ENCODE data around the gene GMDS.

Gene GMDS

DNA sequence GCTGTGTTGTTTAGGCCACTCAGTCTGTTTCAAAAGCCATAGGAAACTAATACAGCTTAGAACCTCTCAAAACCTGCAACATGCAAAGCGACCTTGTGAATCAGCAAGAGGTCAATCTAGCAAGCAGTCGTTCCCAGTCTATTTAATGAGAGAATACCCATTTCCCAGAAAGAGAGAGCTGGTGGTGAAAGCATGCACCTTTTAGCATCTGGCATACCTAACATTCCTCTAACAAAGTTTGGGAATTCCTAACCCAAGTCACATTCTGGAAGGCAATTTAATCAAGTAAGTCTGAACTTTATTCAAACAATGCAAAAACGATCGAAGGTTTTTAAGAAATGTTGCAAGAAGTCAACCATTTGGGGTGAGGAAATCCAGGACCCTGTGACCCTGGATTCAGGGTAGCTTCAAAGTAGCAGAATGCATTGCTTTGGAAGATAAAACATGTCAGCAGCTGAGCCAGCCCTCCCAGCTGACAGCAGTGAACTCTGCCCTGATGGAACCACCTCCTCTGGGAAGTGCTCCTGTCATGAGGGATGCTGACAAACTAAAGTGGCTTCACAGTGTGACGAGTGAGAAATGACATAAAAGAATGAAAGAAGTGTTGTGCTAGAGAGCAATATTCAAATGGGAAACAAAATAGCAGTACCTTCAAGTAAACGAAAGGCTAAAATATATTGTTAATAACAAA, 104.8 kb downstream of the GMDS start:
- DNase-seq (ENCODE audit: low read depth in 1 of 2, low spot score in 1 of 2) = no peak

- DNase-seq (ENCODE audit: low read depth in 1 of 2, low spot score in 1 of 2) = no peak
Measured at GRCh38 chr6:2135401-2135800, 110.0 kb downstream of the GMDS start.

DNA sequence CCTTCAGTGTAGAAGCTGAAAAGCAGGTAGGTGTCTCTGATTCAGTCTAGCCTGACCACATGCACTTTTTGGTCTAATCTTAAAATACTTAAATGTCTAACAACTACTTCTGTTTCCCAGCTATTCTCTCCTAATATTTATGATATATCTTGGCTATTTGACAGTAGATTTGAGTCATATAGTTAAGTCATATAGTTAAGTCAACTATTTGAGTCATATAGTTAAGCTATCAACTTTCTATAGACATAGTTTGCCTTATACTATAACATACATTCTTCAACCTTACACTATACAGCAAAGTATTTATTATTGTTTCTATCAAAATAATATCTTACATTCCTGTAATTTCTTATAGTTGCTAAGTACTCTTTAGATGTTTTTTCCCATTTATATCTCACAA, 110.9 kb downstream of the GMDS start:
- DNase-seq (ENCODE audit: low read depth in 1 of 2, low spot score in 1 of 2) = no peak

DNA sequence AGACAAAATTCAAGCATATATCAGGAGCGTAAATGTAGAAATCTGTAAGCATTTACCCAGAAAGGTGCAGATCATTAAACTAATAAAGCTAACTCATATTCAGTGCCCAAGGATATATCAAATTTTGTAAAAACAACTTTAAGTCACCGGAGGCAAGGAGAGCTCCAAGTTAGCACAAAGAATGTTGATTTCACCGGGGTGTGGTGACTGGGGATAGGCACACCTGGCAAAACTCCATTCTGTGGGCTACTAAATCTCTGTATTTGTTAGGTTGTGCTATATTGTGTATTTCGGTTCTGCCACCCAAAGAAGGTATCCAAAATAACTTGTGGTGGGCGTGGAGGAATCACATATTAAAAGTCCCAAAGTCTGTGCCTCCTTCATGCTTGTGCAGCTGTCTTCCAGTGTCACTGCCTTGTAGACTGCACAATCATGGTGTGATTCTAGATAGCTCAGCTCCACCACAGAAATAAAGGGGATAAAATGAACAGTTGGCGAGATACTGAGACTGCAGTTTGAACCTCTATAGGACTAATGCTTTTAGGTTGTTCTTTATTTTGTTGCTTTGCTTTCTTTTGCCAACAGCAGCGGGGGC, 111.6 kb downstream of the GMDS start:
- no peak for DNase-seq (ENCODE audit: low read depth in 1 of 2, low spot score in 1 of 2)

- no peak for DNase-seq (ENCODE audit: low read depth in 1 of 2, low spot score in 1 of 2)
Measured at GRCh38 chr6:2132916-2133315, 112.5 kb downstream of the GMDS start.

DNA sequence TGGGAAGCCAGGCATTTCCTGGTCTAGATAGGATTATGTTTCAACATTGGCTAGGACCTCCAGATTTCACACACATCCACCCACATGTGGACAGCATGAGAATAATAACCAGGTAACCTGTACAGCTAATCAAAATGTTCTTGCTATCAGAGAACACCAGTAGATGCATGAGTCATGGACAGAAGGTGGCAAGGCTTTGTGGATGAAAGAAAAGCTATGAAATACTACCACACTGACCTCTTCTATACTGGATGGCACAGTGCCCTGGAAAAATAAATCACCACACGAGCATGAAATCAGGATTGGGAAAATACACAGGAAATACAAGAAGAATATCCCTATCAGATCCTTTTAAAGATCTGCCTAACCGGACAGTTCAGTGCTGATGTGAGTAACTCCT, 113.0 kb downstream of the GMDS start:
- no peak for DNase-seq (ENCODE audit: low read depth in 1 of 2, low spot score in 1 of 2)

- DNase-seq (ENCODE audit: low read depth in 1 of 2, low spot score in 1 of 2) = no peak
Measured at GRCh38 chr6:2129182-2129621, 116.2 kb downstream of the GMDS start.

GRCh38 chr6:2127484-2127911, 117.9 kb downstream of the GMDS start:
- DNase-seq (ENCODE audit: low read depth in 1 of 2, low spot score in 1 of 2) = peak; percentile 22 to 61

DNA sequence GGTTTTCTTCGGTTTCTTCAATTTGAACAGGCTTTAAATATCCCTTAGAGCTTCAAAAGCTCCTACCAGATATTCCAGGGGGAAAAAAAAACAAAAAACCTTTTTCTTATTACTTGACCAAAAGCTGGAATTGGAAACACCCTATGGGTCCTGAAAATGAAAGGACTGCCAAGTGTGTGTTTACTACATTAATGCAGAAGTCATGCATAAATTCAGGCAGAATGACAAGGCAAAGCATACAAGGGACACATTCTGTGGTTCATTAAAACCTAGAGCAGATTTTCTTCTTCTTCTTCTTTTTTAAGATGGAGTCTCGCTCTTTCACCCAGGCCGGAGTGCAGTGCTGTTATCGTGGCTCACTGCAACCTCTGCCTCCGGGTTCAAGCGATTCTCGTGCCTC, 119.1 kb downstream of the GMDS start:
- DNase-seq (ENCODE audit: low read depth in 1 of 2, low spot score in 1 of 2) = no peak

- DNase-seq (ENCODE audit: low read depth in 1 of 2, low spot score in 1 of 2) = no peak
Measured at GRCh38 chr6:2125158-2125557, 120.2 kb downstream of the GMDS start.

- DNase-seq (ENCODE audit: low read depth in 1 of 2, low spot score in 1 of 2) = no peak
Measured at GRCh38 chr6:2124260-2124709, 121.1 kb downstream of the GMDS start.

DNA sequence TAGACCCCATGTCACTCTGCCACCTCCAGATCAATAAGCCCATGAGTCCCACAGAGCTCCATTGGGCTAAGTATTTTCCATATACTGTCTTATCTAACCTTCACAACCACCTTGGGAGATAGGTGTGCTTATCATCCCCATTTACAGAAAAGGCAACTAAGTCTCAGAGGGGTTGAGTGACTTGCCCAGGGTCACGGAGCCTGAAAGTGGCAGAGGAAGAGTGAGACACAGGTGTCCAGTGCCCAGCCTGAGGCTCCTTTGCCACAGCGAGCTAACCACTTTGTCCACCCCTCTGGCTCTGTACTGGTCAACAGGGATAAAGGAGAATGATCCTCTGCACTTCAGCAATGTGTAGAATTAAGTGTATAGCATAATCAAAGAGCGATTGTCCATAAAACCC, 124.5 kb downstream of the GMDS start:
- no peak for DNase-seq (ENCODE audit: low read depth in 1 of 2, low spot score in 1 of 2)

DNA sequence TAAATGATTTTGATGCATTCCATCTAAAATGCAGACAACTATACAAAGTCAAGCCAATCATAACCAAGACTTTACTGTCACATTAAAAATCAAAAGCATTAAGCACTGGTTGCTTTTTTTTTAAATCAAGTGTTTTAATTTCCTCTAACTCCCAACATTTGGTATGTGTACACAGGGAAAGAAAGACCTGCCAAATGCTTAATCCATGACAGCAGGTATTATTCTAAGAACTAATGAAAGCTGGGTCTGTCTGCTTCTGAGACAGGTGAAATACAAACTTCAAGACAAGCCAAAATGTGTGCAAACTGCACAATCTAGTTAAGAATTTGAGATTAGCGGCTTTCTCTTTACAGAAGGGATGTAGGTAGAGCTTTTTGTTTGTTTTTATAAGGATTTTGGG, 126.1 kb downstream of the GMDS start:
- DNase-seq (ENCODE audit: low read depth in 1 of 2, low spot score in 1 of 2) = no peak

DNA sequence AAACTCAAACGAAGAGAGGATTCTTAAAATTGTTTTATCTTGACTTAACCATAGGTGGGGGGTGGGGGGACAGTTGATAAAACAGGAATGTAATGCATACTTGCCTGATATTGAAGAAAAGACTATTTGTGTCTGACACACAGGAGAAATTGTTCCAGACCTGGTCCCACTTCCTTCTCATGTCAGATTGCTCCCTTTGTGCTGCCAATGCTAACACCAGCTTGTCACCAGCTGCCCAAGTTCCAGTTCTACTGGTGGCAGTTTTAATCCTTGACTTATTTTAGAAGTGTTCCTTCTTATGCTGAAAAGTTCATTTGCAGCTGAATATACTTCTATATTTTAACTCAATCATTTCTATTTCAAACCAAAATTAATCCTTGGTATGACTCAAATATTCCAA, 127.3 kb downstream of the GMDS start:
- DNase-seq (ENCODE audit: low read depth in 1 of 2, low spot score in 1 of 2) = no peak

GRCh38 chr6:2117447-2117846, 128.0 kb downstream of the GMDS start:
- DNase-seq (ENCODE audit: low read depth in 1 of 2, low spot score in 1 of 2) = no peak

DNA sequence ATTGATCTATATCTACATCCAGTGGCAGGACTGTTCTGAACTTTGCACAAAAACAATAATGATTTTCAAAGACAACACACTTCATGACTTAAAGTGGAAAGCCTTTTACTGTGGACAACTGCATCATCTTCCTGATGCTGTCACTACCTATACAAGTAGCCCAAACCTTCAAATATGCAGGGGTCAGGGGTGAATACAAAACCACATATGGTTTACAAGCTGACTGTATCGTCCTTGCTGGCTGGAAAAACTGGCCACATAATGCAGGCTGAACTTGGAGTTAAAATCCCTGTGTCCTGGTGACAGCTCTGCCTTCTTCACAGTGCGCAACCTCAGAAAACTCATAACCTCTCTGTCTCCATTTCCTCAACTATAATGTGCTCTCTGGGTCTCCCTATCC, 128.9 kb downstream of the GMDS start:
- no peak for DNase-seq (ENCODE audit: low read depth in 1 of 2, low spot score in 1 of 2)

- no peak for DNase-seq (ENCODE audit: low read depth in 1 of 2, low spot score in 1 of 2)
Measured at GRCh38 chr6:2114100-2114499, 131.3 kb downstream of the GMDS start.

DNA sequence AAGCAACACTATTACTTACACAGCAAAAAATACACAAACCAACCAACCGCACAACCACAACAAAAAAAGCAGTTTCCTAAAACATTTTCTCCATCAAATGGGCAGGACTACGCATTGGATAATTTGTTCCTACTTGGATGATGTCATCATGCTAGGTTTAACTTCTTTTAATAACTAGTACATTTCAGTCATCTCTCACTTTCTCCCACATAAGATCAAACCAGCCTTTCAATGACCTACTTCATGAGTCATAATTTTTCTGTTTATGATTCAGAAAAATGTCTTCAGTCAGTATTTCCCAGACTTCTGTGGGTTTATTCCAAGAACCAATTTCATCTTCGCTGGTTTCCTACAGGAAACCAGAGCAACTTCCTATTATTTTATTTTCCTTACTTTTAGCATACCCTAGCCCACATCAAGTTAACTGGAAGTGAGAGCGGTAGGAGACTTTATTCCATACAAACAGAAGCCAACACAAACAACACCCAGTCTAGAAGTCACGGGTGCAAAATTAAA, 134.2 kb downstream of the GMDS start:
- DNase-seq (ENCODE audit: low read depth in 1 of 2, low spot score in 1 of 2) = peak in 1 of 2 donors; percentile 7

- peak in 1 of 2 donors; percentile 7 for DNase-seq (ENCODE audit: low read depth in 1 of 2, low spot score in 1 of 2)
Measured at GRCh38 chr6:2110504-2110903, 134.9 kb downstream of the GMDS start.

DNA sequence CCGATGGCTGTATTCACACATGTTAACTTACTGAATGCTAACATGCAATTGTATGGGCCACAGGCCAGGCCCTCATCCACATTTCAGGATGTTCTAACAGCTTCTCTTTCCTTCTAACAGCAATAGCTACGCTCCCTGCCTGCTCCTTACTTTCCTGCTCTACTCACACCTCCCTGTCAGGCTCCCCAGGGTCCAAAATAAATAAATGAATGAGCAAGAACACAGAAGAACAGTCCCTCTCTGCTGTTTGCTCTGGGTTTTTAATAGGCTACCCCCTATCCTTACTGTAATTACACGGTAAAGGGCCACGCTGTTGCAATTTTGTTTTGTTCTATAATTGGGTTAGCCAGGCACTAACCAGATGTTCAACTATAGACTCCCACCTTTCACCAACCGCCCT, 135.6 kb downstream of the GMDS start:
- DNase-seq (ENCODE audit: low read depth in 1 of 2, low spot score in 1 of 2) = no peak

GRCh38 chr6:2108700-2109306, 136.6 kb downstream of the GMDS start:
- DNase-seq (ENCODE audit: low read depth in 1 of 2, low spot score in 1 of 2) = no peak

DNA sequence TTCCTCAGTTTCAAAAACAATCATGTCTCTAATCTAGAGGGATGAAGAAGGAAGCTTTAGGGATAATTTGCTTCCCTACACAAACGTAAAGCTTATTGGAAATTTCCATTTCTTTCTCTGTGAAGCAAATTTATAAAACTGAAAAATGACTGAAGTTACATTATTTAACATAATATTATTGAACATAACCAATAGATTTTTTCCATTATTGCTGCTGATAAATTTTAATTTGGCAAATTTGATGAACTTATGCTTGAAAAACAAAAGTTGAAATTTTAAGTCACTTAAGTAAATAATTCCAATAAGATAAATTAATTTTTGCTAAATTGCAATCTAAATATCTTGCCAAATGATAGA, 140.9 kb downstream of the GMDS start:
- DNase-seq (ENCODE audit: low read depth in 1 of 2, low spot score in 1 of 2) = no peak
